HepG2 (cell line): Measurements from ENCODE around the gene ABCC8. TPM values are rescaled to one million over a fixed set of nuclear protein-coding genes. Genes with fewer than 3 reads are reported as not detected.

Source experiments
- ADNP ChIP-seq: sonication (generic); formaldehyde crosslinking; IDR thresholded peaks from 2 replicates; pipeline ENCODE4 v1.4.0; 2020; ENCODE audit warnings: missing genetic modification reagents
- AGO1 ChIP-seq: fragments of 200-400 bp; formaldehyde crosslinking; IDR thresholded peaks from 2 replicates; pipeline ENCODE4 v1.6.1; 2017; ENCODE audit warnings: mild to moderate bottlenecking, low read depth, low read length, moderate library complexity; ENCODE audit not compliant: poor library complexity, severe bottlenecking
- AGO2 ChIP-seq: fragments of 200-400 bp; formaldehyde crosslinking; optimal IDR thresholded peaks from 2 replicates; pipeline ENCODE3; 2017; ENCODE audit warnings: mild to moderate bottlenecking, low read depth, low read length, moderate library complexity
- BORCS8-MEF2B ChIP-seq: sonication (generic); formaldehyde crosslinking; IDR thresholded peaks from 2 replicates; pipeline ENCODE4 v1.8.0; 2022; ENCODE audit warnings: mild to moderate bottlenecking, missing genetic modification reagents
- EEA1 ChIP-seq: sonication (generic); formaldehyde crosslinking; IDR thresholded peaks from 2 replicates; pipeline ENCODE4 v1.5.1; 2020; ENCODE audit warnings: mild to moderate bottlenecking, missing genetic modification reagents, borderline replicate concordance
- ELF1 ChIP-seq: sonication (generic); formaldehyde crosslinking; IDR thresholded peaks from 2 replicates; pipeline ENCODE4 v1.4.0; 2020; ENCODE audit warnings: missing genetic modification reagents
- MIER3 ChIP-seq: IDR thresholded peaks from 2 replicates; pipeline ENCODE4 v1.6.1; 2016; ENCODE audit warnings: missing compliant biosample characterization, borderline replicate concordance
- MIXL1 ChIP-seq: IDR thresholded peaks from 2 replicates; pipeline ENCODE4 v1.6.1; 2016
- MLXIP ChIP-seq: sonication (generic); formaldehyde crosslinking; IDR thresholded peaks from 2 replicates; pipeline ENCODE4 v1.9.0; 2021; ENCODE audit warnings: missing genetic modification reagents, borderline replicate concordance
- NBN ChIP-seq: fragments of 450-650 bp; conservative IDR thresholded peaks from 2 replicates; pipeline ENCODE4 v1.6.1; 2017
- PITX1 ChIP-seq: sonication (generic); formaldehyde crosslinking; IDR thresholded peaks from 2 replicates; pipeline ENCODE4 v1.5.1; 2020; ENCODE audit warnings: mild to moderate bottlenecking, missing genetic modification reagents
- POLR2AphosphoS2 ChIP-seq: IDR thresholded peaks from 2 replicates; pipeline ENCODE4 v1.6.1; 2011; ENCODE audit warnings: low read depth, low read length, improper control_type of control experiment
- SKIL ChIP-seq: sonication (generic); formaldehyde crosslinking; IDR thresholded peaks from 2 replicates; pipeline ENCODE4 v1.8.0; 2022; ENCODE audit warnings: missing genetic modification reagents, mild to moderate bottlenecking, moderate library complexity, borderline replicate concordance
- XRCC5 ChIP-seq: fragments of 200-400 bp; formaldehyde crosslinking; optimal IDR thresholded peaks from 2 replicates; pipeline ENCODE3; 2017; ENCODE audit warnings: mild to moderate bottlenecking, low read length
- ZBTB49 ChIP-seq: sonication (generic); formaldehyde crosslinking; IDR thresholded peaks from 2 replicates; pipeline ENCODE4 v1.4.0; 2020; ENCODE audit warnings: missing genetic modification reagents, borderline replicate concordance
- ZNF121 ChIP-seq: sonication (generic); formaldehyde crosslinking; IDR thresholded peaks from 2 replicates; pipeline ENCODE4 v1.5.0; 2020; ENCODE audit warnings: mild to moderate bottlenecking, missing genetic modification reagents
- ZNF639 ChIP-seq: conservative IDR thresholded peaks from 2 replicates; pipeline ENCODE4 v1.6.1; 2018; ENCODE audit warnings: missing genetic modification reagents
- polyA plus RNA-seq, 8 experiments: library from polyadenylated mRNA; depleted of rRNA in 3 of 8; stranded (reverse) in 7 of 8; unstranded in 1 of 8; fragments of >200 nt; fragmentation: Illumina TruSeq in 4 of 8; extraction: Trizol in 4 of 8; gene quantifications; 2 replicates each; pipeline versions ENCODE4 v1.2.1 to v1.2.3, GENCODE V29; 2011 to 2016; ENCODE audit warnings: low read depth in 4 of 8, missing spikeins in 1 of 8, mixed read lengths in 1 of 8; ENCODE audit not compliant: insufficient read depth in 1 of 8
- total RNA-seq, 5 experiments: library from RNA; depleted of rRNA; stranded (reverse); fragments of >200 nt; fragmentation: Illumina TruSeq; extraction: Trizol; gene quantifications; 2 replicates each; pipeline ENCODE4 v1.2.3, GENCODE V29; 2016; ENCODE audit warnings: low read depth in 1 of 5
- TF ChIP-seq, protein P1 (sequence below): sonication (generic); formaldehyde crosslinking; IDR thresholded peaks from 2 replicates; pipeline ENCODE4 v1.9.0; 2022; ENCODE audit warnings: low read depth, missing genetic modification reagents

Gene ABCC8
- total and polyA plus RNA-seq, 2 of the 13 experiments (the other 11 are each of a cell fraction or from before 2014, with no cell fraction given), result not detected

- TF ChIP-seq ZBTB49 (CRISPR knock-in tag), result no peak
- peak; percentile 84; the same call in 1 of the 2 replicates for TF ChIP-seq BORCS8-MEF2B (CRISPR knock-in tag)
- no peak; the same call in 1 of the 2 replicates for TF ChIP-seq MIXL1
- peak; percentile 49; the same call in 1 of the 2 replicates for TF ChIP-seq PITX1
- no peak for TF ChIP-seq ADNP (CRISPR knock-in tag)
- no peak for TF ChIP-seq ZNF639 (CRISPR knock-in tag)
- peak; percentile 96 for TF ChIP-seq AGO2
- peak; percentile 85 for TF ChIP-seq ELF1 (CRISPR knock-in tag)
- TF ChIP-seq POLR2AphosphoS2, result 0 out of 2 replicates have a peak, but pooled peaks have one; percentile 38
- TF ChIP-seq MIER3 (CRISPR knock-in tag), result peak; percentile 12; the same call in 1 of the 2 replicates
- TF ChIP-seq SKIL (CRISPR knock-in tag), result peak; percentile 20; the same call in 1 of the 2 replicates
- 0 out of 2 replicates have a peak, but pooled peaks have one; percentile 34 for TF ChIP-seq MLXIP
- TF ChIP-seq, protein P1, sequence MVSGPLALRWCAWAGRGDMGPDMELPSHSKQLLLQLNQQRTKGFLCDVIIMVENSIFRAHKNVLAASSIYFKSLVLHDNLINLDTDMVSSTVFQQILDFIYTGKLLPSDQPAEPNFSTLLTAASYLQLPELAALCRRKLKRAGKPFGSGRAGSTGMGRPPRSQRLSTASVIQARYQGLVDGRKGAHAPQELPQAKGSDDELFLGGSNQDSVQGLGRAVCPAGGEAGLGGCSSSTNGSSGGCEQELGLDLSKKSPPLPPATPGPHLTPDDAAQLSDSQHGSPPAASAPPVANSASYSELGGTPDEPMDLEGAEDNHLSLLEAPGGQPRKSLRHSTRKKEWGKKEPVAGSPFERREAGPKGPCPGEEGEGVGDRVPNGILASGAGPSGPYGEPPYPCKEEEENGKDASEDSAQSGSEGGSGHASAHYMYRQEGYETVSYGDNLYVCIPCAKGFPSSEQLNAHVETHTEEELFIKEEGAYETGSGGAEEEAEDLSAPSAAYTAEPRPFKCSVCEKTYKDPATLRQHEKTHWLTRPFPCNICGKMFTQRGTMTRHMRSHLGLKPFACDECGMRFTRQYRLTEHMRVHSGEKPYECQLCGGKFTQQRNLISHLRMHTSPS (CRISPR knock-in tag), result no peak
- peak; percentile 61 for TF ChIP-seq XRCC5
- TF ChIP-seq EEA1, result no peak
- TF ChIP-seq NBN, result no peak
- no peak; the same call in 1 of the 2 replicates for TF ChIP-seq ZNF121 (CRISPR knock-in tag)
- TF ChIP-seq AGO1, result no peak
These were observed 123.5 kb downstream of the ABCC8 start (continued) for GRCh38 chr11:17352950-17353820.
